SU-DHL-6 (cell line): ENCODE measurements around the gene LMBRD2.

Experiments used
- CTCF ChIP-seq: fragments of 200-600 bp; sonication (generic); IDR thresholded peaks from one replicate; pipeline ENCODE4 v1.5.1; 2017; ENCODE audit warnings: antibody characterized with exemption, mild to moderate bottlenecking, low read length, moderate library complexity; ENCODE audit not compliant: insufficient read depth, poor library complexity, severe bottlenecking
- EZH2phosphoT487 ChIP-seq: fragments of 200-600 bp; sonication (generic), shearing (Covaris generic); conservative IDR thresholded peaks from 2 replicates; pipeline ENCODE4 v1.6.1; 2018; ENCODE audit warnings: mild to moderate bottlenecking, antibody characterized with exemption, low read length, moderate library complexity, mixed read lengths

GRCh38 chr5:36177715-36178523 is 26.2 kb upstream of the LMBRD2 start:
- TF ChIP-seq CTCF (peak; percentile 10), EZH2phosphoT487 (no peak)
